ENCODE results near the gene TPI1.
"Not testable (repeated sequence)": the region's sequence is repeated elsewhere in the genome, so short reads cannot be mapped to it uniquely, and the experiment has no call there.

TPI1 gene

GRCh38 chr12:6894321-6894720 lies 27.0 kb downstream of the TPI1 start:
- DNase-seq (ENCODE audit: low read depth) = no peak

DNA sequence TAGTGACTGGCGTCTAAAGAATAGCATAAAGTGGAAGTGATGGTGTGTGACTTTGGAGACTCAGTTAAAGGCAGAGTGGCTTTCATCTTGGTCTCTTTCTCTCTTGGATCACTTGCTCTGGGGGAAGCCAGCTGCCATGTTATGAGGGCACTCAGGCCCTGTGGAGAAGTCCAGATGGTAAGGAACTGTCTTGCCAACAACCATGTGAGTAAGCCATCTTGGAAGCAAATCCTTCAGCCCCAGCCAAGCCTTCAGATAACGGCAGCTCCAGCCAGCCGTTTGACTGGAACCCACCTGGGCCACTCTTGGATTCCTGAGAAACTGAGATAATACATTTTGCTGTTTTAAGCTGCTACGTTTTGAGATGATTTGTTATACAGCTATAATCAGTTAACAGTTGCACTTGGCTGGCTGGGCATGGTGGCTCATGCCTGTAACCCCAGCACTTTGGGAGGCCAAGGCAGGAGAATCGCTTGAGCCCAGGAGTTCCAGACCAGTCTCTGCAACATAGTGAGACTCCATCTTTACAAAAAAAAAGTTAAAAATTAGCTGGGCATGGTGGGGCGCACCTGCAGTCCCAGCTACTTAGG lies 29.6 kb downstream of the TPI1 start:
- no peak for DNase-seq (ENCODE audit: low read depth)

DNA sequence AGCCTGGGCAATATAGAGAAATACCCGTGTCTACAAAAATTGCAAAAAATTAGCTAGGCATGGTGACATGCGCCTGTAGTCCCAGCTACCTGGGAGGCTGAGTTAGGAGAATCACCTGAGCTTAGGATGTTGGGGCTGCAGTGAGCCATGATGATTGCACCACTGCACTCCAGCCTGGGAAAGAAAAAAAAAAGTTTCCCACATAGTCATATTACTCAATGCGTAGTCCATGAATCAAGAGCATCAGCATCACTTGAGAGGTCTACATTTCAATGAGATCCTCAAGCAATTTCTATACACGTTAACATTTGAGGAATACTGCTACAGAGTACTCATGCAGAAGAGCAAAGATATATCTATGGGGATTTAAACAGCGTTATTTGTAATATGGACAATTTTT lies 32.1 kb downstream of the TPI1 start:
- DNase-seq (ENCODE audit: low read depth) = peak; percentile 33

DNA sequence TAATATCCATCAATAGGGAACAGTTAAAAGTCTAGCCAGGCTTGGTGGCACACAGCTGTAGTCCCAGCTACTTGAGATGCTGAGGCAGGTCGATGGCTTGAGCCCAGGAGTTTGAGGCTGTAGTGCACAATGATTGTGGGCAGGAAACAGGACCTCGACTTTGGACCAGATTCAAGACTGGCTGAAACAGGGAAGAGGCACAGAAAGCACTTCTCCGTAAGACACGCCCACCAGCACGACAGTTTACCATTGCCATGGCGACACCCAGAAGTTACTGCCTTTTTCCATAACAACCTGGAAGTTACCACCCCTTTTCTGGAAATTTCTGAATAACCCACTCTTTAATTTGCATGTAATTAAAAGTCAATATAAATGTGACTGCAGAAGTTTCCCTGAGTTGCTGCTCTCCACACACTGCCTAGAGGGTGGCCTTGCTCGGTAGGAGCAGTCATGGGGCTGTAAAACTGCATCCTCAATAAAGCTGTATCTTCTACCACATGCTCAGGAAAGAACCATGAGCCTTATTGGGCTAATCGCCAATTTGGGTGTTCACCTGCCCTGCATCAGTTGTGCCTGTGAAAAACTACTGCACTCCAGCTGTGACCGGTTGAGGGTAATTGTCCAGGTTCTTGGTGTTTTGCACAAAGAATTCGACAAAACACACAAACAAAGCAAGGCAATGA lies 32.6 kb downstream of the TPI1 start:
- DNase-seq (ENCODE audit: low read depth) = peak; percentile 19

DNA sequence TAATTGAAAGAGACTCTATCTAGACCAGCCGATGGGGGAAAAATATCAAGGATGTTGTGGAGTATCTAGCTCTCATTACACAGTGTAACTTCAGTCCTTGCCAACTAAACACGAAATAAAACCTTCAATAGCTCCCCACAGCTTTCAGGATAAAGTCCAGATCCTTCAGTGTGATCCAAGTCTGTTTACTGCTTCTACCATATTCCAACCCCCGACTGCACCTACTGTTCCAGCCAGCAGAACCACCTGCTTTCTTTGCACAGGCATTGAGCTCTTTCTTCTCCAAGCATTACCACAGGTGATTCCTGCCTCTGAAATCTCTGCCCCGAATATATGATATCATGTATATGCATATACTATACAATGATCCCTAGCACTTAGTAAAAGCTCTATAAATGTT lies 35.1 kb downstream of the TPI1 start:
- DNase-seq (ENCODE audit: low read depth) = no peak

- no peak for DNase-seq (ENCODE audit: low read depth)
Measured at GRCh38 chr12:6903722-6904121, 36.4 kb downstream of the TPI1 start.

DNA sequence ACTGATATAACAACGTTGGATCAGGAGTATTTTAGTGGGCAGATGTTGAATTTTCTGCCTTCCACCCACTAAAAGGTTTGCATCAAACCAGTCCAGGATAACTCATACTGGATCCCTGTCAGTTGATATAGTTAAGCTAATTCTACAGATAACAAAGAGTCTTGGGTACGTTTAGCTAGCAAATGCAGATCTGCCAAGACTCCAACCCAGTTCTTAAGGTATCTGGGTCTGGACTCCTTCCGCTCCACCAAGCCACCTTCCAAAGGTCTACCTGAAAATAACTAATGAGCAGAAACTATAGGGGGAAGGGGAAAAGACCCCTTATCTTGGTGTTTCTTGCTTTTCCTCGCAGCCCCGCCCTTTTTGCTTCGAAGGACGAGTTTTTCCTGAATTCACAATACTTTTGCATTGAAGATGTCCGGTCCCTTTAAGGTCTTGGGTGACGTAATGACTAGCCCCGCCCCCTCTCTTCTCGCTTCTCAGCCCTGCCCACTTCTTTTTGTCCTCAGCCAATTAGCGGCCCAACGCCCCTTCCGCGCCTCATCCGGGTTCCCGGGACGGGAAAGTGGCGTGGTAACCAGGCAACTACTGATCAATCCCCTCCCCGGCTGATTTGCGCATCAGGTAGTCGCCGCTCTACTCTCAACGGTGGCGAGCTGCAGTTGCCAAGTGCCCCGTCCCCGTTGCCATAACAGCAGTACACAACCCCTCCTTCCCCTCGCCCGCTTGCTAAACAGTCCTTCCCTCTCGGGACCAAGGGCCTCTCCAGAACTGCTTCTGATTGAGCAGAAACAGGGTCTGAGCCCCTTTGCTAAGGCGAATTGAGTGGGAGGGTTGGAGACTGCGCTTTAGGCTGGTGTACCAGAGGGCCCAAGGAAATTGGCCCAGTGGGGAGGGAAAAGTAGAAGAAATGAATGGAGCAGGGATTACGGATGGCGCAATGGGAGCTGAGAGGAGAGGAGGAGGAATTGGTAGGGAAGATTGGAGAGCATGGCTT lies 37.2 kb downstream of the TPI1 start, which contains the start of gene LRRC23:
Gene LRRC23, plus strand, starts transcription at position 543 of the 997 bp plus-strand sequence. CDS start 812 bp downstream, outside the sequence.
- DNase-seq (ENCODE audit: low read depth) = peak; percentile 90

GRCh38 chr12:6905414-6906040 lies 38.2 kb downstream of the TPI1 start:
- no peak for DNase-seq (ENCODE audit: low read depth)

GRCh38 chr12:6908141-6908540 lies 40.8 kb downstream of the TPI1 start:
- not testable (repeated sequence) for DNase-seq (ENCODE audit: low read depth)

- no peak for DNase-seq (ENCODE audit: low read depth)
Measured at GRCh38 chr12:6909421-6910145, 42.3 kb downstream of the TPI1 start.

DNA sequence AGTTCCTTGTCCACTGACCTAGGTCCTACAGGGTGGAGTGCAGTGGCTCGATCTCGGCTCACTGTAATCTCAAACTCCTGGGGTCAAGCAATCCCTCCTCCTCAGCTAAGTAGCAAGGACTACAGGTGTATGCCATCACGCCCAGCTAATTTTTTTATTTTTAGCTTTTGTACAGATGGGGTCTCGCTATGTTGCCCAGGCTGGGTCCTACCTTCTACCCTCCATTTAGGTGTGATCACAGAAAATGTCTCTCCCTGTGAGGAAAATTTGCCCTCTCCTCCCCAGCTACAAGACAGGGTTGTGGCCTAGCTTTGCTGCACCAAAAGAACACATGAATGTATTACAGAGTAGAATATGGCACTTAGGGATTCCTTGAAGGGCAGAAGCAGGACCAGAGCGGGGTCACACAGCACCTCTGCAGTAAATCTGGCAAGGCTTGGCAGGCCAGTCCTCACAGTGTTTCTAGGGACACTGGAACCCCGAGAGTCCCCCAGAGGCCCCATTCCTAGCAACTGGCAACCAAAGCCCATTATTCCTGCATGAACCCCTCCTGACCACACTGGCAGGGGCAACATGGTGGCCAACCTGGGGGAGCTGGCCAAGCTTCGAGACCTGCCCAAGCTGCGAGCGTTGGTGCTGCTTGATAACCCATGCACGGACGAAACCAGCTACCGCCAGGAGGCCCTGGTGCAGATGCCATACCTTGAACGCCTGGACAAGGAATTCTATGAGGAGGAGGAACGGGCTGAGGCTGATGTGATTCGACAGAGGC lies 45.0 kb downstream of the TPI1 start:
- DNase-seq (ENCODE audit: low read depth) = no peak

GRCh38 chr12:6914246-6914946 lies 47.1 kb downstream of the TPI1 start, which contains the start of gene ENO2:
TSS of gene ENO2 (plus strand) at chr12:6914580. CDS start at chr12:6915833, 1,253 bp downstream.
- peak; percentile 50 for DNase-seq (ENCODE audit: low read depth)

DNA sequence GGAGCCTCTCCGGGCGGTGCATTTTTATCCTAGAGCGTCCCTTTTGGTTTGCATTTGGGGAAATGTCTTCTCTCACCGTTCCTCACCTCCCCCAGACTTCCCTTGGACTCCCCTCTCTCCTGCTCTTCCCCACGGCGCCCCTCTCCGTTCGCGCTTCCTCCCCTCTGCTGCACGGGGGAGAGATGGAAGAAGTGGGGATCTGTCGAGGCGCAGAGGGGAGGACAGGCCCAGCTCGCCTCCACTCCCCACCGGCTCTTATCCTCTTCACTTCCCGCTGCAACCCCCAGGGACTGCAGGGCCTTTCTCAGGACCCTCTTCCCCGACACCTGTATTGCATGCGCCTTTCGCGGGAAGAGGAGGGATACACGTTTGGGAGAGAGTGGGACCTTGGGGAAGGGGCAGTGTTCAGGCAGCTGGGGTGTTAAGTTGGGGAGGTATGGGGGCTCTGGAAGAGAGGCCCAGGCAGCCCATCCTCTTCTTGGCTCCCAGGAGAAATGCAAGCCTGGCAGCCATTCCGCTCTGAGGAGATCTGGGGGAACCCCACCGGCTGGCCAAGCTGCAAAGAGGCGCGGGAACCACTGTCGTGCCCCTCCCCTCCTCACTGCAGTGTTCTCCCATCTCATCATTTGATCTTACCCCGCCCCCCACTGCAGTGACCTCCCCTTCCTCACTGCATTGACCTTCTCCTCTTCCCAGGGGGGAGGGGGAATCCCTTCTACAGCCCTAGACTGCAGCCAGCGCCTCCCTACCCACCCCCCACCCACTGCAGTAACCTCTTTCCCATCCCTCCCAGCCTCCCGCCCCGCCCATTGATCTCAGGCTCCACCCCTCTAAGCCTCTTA lies 47.8 kb downstream of the TPI1 start:
- DNase-seq (ENCODE audit: low read depth) = peak; percentile 34

- DNase-seq (ENCODE audit: low read depth) = no peak
Measured at GRCh38 chr12:6915789-6916285, 48.5 kb downstream of the TPI1 start.

GRCh38 chr12:6916426-6917200 lies 49.3 kb downstream of the TPI1 start:
- DNase-seq (ENCODE audit: low read depth) = no peak

GRCh38 chr12:6917491-6918231 lies 50.3 kb downstream of the TPI1 start:
- DNase-seq (ENCODE audit: low read depth) = peak; percentile 65

GRCh38 chr12:6919588-6919987 lies 52.3 kb downstream of the TPI1 start:
- DNase-seq (ENCODE audit: low read depth) = no peak

Data from amniotic epithelial cell (primary cell).